Gastroesophageal sphincter (tissue), 3 donors: ENCODE measurements around the gene LCP2.
"Not testable (repeated sequence)": the region's sequence is repeated elsewhere in the genome, so short reads cannot be mapped to it uniquely, and the experiment has no call there.

Experiments
- CTCF ChIP-seq, 4 experiments: fragments of 200-600 bp in 2 of 4; fragments of 450-650 bp in 2 of 4; sonication (generic) in 1 of 4; IDR thresholded peaks; one replicate each; pipeline ENCODE4 v1.5.1; 2017 to 2019; ENCODE audit warnings: antibody characterized with exemption in 4 of 4, mild to moderate bottlenecking in 2 of 4, moderate library complexity in 2 of 4
- EP300 ChIP-seq: sonication (generic); formaldehyde crosslinking; IDR thresholded peaks from one replicate; pipeline ENCODE4 v1.6.1; 2017; ENCODE audit warnings: antibody characterized with exemption, mild to moderate bottlenecking
- POLR2A ChIP-seq, 2 donors: fragments of 450-650 bp; IDR thresholded peaks; one replicate each; pipeline ENCODE4 v1.6.1; 2017; ENCODE audit warnings: antibody characterized with exemption in 2 of 2, mild to moderate bottlenecking in 2 of 2, moderate library complexity in 1 of 2

- TF ChIP-seq CTCF (IDR thresholded peaks at IDR 0.05); POLR2A (IDR thresholded peaks at IDR 0.05); EP300: not testable (repeated sequence)
Observed at GRCh38 chr5:170248931-170249227, 48.7 kb downstream of the LCP2 start.
